HT1080 (cell line): Measurements from ENCODE around the gene NOL12. TPM values are rescaled to one million over a fixed set of nuclear protein-coding genes. Genes with fewer than 3 reads are reported as not detected.
"Not testable (repeated sequence)": the region's sequence is repeated elsewhere in the genome, so short reads cannot be mapped to it uniquely, and the experiment has no call there.

Experiments used
- DNase-seq: peaks from one replicate; pipeline ENCODE4 v3.0.0-alpha.2; 2015; ENCODE audit warnings: low read depth
- total RNA-seq: library from RNA; depleted of rRNA; stranded (reverse); fragments of >200 nt; shearing (Covaris generic); gene quantifications from 2 replicates; pipeline ENCODE4 v1.2.3, GENCODE V29; 2014

The NOL12 gene
- total RNA-seq, 1 experiment from 2014 or later, result 42.3 TPM

DNA sequence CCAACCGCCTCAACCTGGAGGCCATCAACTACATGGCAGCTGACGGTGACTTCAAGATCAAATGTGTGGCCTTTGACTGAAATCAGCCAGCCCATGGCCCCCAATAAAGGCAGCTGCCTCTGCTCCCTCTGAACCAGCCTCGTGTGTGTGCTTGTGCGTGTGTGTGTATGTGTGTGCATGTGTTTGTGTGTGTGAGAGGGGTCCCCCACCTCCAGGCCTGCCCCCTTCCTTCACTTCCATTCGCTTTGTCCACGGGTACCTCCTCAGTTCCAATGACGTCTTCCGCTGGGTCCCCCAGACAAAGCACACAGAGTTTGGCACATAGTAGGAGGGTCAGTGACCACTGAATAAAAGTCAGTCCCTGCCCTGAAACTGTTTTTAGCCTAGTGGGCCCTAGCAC, 6.5 kb upstream of the NOL12 start:
- no peak for DNase-seq

DNA sequence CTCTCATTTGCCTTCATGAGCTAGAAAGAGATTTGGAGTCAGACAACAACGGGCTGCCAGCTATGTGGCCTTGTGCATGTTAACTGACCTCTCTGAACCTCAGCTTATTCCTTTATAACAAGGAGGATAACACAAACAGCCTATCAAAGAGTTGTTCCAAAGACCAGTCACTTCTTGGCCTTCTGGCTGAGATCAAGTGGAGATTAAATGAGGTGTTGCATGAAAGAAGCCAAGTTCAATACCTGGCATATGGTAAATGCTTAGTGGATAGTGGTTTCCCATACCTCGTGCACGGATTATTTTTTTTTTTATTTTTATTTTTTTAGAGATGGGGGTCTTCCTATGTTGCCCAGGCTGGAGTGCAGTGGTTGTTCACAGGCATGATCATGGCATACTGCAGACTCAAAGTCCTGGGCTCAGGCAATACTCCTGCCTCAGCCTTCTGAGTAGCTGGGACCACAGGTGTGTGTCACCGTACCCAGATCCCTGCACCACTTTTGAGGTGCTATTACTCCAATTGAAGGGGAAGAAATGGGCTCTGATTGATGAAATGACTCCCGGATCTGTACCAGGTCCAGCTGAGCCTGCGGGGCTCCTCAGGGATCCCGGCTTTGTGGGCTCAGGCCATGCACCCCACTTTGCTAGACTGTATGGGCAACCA, 5.8 kb upstream of the NOL12 start:
- DNase-seq, result peak; percentile 44

DNA sequence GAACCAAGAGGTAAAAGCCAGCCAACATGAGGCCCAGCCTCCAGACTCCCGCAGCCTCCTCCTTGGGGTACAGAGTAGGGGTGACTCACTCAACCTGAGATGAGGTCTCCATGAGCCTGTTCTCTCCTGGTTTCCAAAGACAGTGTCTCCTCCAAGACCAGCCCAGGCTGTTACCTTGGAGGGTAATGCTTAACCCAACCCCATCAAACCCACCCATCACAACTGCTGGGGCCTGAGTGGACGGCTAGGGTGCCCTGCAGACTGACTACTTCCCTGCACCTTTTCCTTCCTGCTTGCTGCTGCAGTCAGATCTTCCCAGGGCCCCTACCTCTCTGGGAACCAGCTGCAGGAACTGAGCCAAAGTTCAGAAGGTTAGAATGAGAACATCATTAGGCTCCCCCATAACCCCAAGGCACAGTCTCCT, 5.1 kb upstream of the NOL12 start:
- peak; percentile 61 for DNase-seq

DNA sequence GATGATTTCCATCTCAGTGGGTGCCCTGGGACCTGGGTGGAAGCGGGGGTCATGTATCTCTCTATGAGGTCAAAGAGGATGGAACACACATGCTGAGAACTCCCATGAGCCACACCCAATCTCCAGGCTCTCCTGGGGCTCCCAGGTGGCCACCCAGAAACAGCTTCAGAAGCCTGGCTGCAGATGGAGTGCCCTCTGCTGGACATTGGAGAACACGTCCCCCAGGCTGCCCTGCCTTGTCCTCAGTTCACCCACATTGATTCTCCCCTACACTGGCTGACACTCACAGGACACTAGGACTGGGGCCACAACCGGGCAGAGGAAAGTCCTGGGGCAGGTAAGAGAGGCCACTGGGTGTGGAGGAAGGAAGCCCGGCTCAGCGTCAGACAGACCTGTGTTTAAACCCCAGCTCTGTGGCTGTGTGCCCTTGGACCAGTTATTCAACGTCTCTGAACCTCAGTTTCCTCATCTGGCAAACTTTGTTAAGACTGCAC, 4.5 kb upstream of the NOL12 start:
- DNase-seq, result peak; percentile 72

- DNase-seq, result no peak
These were observed 1.1 kb upstream of the NOL12 start for GRCh38 chr22:37684803-37685615.

DNA sequence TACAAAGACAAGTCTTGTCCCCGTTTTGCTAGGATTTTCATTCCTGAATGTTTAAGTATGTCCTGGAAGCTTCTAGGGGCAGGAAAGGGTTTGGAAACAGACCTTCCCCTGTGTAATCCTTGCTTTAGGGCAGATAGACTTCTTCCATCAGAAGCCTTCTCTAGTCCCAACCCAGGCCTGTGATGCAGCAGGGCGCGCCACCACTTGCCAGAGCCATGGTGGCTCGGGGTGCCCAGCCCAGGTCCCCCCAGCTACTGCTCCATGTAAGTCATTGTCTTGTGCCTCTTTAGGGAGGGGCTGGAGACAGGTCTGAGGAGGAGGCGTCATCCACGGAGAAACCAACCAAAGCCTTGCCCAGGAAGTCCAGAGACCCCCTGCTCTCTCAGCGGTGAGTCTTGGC, 4.3 kb downstream of the NOL12 start:
- DNase-seq, result no peak

DNA sequence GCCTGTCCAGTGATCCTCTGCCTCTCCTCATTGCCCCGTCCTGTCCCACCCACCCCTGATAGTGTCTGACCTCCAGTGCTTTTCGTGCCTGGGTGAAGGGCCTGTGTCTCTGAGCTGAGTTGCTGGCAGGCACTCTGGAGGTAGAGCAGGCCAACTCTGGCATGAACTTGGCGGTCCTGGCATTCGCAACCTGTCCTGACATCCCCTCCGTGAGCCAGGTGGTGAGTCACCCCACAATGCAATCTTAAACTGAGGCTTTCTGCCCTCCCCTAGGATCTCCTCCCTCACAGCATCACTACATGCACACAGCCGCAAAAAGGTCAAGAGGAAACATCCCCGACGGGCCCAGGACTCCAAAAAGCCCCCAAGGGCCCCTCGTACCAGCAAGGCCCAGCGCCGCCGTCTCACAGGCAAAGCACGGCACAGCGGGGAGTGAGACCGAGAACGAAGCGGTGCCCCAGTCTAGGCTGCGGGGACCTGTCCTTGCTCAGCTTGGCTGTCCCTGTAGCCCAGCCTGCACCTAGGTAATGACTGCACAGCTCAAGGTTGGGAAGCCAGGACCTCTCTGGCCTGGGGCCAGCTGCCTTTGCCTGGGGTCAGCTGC, 4.9 kb downstream of the NOL12 start:
- no peak for DNase-seq

DNA sequence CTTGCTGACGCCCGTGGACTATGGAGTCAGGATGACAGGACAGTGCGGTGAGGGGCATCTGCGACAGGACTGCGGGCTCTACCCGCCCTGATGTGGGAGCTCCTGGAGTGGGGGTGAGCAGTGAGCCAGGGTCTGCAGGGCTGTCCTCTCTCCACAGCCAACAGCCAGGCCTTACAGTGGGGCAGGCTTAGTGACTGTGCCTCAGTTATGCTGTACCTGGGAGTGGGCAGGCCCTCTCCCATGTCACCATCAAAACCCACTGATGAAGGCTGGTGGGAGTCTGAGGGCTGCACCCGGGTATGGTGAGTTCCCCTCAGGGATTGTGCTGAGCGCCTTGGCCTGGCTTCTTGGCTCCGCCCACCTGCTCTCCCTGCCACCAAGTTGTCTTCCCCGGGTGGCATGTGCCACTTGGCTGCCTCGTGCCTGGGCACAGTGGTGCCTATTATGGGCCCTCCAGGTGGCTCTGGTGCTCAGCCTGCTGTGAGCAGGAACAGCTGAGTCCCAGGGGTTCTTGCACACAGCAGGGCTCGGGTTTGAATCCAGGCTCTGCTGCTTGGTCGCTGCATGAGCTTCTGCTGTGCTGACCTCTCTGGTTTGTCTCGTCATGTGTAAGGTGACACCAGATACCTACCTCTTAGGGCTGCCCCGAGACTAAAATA, 6.6 kb downstream of the NOL12 start:
- DNase-seq, result no peak

- DNase-seq, result not testable (repeated sequence)
These were observed 8.0 kb downstream of the NOL12 start for GRCh38 chr22:37694131-37694530.

- not testable (repeated sequence) for DNase-seq
These were observed 10.1 kb downstream of the NOL12 start for GRCh38 chr22:37696260-37696656.

DNA sequence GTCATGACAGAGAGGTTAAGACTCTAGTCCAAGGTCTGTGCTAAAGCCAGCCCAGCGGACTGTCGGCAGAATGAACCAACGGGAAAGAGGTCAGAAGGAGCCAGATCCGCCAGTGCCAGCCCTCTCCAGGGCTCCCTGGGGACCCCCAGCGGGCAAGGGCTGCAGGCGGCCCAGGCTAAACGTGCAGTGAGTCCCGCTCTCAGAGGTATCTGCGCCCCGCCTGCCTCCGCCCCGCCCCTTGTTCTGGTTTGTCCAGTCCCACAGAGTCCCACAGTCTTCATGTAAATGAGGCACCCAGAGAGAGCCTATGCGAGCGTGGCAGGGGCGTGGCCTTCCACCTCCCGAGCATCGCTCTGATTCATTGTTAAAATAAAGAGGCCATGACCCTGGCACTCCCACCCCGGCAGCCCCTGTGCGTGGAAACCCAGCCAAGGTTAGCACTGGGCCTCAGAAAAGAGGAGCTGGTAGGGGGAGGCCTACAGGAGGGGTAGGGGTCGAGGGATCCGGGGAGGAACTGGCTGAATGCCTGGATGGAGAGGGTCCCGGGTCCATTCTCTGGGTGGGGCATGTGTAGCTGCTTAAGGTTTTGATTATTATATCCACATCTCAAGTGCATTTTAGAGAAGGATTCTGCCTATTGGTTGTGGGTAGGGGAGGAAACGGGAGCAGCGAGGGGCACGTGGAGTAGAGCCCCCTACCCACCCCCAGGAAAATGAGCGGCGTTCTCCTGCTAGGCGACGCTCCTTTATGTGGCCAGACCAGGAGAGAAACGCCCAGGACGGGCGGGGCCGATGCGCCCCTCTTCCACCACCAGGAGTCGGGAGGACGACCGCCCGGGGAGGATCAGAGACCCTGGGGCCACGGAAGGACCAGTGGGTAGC, 10.8 kb downstream of the NOL12 start, which contains the start of gene TRIOBP:
TRIOBP (plus strand) TSS at position 392 of the 881 bp plus-strand sequence. CDS start 4,318 bp downstream, outside the sequence.
- no peak for DNase-seq

GRCh38 chr22:37697538-37697835, 11.3 kb downstream of the NOL12 start:
- DNase-seq, result no peak

GRCh38 chr22:37701141-37701786, 15.1 kb downstream of the NOL12 start:
- no peak for DNase-seq

- DNase-seq, result no peak
These were observed 17.8 kb downstream of the NOL12 start for GRCh38 chr22:37703906-37704305.

GRCh38 chr22:37704645-37705044, 18.5 kb downstream of the NOL12 start:
- DNase-seq, result no peak

DNA sequence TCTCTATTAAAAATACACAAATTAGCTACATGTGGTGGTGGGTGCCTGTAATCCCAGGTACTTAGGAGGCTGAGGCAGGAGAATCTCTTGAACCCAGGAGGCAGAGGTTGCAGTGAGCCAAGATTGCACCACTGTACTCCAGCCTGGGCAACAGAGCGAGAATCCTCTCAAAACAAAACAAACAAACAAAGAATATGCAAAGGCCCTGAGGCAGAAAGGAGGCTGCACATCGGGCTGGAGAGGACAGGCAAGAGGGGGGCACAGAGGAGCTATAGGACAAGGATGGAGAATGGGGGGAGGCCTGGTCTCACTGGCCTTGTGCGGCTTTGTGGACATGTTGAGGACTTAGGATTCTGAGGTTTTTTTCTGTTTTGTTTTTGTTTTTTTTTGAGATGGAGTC, 19.1 kb downstream of the NOL12 start:
- DNase-seq, result no peak

DNA sequence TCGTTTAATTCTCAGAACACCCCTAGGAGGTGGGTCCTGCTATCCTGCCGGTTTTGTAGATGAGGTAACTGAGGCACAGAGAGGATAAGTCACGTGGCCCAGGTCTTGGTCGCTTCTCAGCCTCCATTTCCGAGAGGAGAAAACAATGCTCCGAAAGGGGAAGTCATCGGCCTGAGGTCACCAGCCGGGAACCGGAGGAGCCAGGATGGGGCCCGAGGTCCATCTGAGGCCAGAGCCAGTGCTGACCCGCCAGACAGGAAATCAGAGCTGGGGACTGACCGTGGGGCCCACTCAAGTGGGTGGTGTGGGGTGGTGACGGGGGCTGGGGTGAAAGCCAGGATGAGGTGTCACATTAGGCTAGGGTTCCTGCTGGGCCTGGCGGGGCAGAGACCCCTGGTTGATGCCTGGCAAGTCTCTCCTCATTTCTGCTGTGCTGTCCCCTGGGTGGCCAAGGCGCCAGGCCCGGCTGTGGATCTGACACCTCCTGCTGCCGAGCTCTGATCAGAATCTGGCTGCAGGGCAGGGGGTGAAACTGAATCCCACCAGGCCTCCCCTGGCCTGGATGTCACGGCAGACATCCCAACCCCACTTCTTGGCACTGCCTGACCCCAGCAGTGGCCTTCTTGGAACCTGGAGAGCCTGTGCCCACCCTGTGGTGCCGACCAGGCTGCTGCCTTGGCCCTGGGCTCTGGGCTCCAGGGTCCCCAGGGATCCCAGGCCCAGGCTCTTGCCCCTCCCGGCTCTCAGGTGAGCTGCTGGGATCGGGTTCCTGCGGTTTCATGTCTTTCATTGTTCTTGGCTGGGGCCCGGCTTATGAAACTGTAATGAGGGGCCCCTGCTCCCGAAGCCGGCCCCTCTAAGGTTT, 22.7 kb downstream of the NOL12 start:
- DNase-seq, result no peak

- DNase-seq, result no peak
These were observed 23.3 kb downstream of the NOL12 start for GRCh38 chr22:37709445-37709765.

DNA sequence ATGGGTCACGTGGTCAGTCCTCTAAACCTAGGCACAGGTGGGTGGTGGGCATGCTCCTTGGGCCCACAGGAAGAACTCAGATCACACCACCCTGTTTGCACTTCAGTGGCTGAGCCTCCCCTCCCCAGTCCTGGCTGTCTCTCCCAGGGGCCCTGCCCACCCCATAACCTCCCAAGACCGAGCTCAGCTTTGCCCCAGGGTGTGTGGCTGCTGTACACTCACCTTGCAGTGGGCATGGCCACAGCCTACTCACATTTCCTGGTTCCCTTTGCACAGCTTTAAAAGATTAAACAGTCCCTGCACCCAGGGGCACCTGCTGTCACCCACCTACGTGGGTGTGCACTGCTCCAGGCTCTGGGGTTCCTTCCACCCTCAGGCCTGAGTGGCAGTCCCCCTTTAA, 24.5 kb downstream of the NOL12 start:
- no peak for DNase-seq
